IMR-90 (cell line): ENCODE measurements around the gene ARFGAP3. TPM values are rescaled to one million over a fixed set of nuclear protein-coding genes. Genes with fewer than 3 reads are reported as not detected.
A peak's percentile ranks its signal among the peaks of the same experiment; 100 is the strongest.

ENCODE experiments used
- ATAC-seq: fragments of 200-7000 bp; cut with Tn5 transposase; 2 replicates; pipeline ENCODE4 v1.9.1; 2020; ENCODE audit warnings: low read depth, mild to moderate bottlenecking, moderate library complexity
- BruUV-seq: library from RNA; stranded (reverse); fragments of 400-500 nt; replicated peaks from 2 replicates; lab custom pipeline; 2021; lab: Mats Ljungman, UMichigan
- CTCF ChIA-PET: fragments of 300-600 bp; formaldehyde crosslinking; extraction: SDS; loops from one replicate; lab custom pipeline; 2021; ENCODE audit warnings: antibody characterized with exemption; lab: Yijun Ruan, JAX
- POLR2A ChIA-PET: fragments of 300-600 bp; sonication (Branson Sonifier 250); formaldehyde crosslinking; loops from one replicate; lab custom pipeline; 2022; ENCODE audit warnings: antibody characterized with exemption; ENCODE audit not compliant: unreplicated experiment; lab: Charles Lee
- DNase-seq: peaks from one replicate; pipeline ENCODE4 v3.0.0; 2013
- H2AFZ ChIP-seq: replicated peaks from 2 replicates; pipeline ENCODE3; 2013; ENCODE audit warnings: low read length, mild to moderate bottlenecking; ENCODE audit not compliant: poor library complexity
- H2AK5ac ChIP-seq: 2 replicates; pipeline ENCODE4 v1.6.1; 2013; ENCODE audit warnings: low read depth, low read length, inconsistent platforms
- H2AK9ac ChIP-seq: replicated peaks from 2 replicates; pipeline ENCODE3; 2013; ENCODE audit warnings: mild to moderate bottlenecking, low read depth, low read length, moderate library complexity; ENCODE audit not compliant: poor library complexity
- H2BK120ac ChIP-seq: 2 replicates; pipeline ENCODE4 v1.6.1; 2013; ENCODE audit warnings: low read depth, low read length, inconsistent platforms
- H2BK15ac ChIP-seq: 3 replicates; pipeline ENCODE4 v1.6.1; 2013; ENCODE audit warnings: low read depth, low read length, inconsistent platforms
- H2BK20ac ChIP-seq: 2 replicates; pipeline ENCODE4 v1.6.1; 2013; ENCODE audit warnings: low read depth, mild to moderate bottlenecking, inconsistent platforms, low read length, moderate library complexity
- H2BK5ac ChIP-seq: 2 replicates; pipeline ENCODE4 v1.6.1; 2013; ENCODE audit warnings: mild to moderate bottlenecking, low read depth, low read length, inconsistent platforms; ENCODE audit not compliant: poor library complexity, severe bottlenecking
- H3K14ac ChIP-seq: replicated peaks from 2 replicates; pipeline ENCODE4 v1.6.1; 2013; ENCODE audit warnings: low read depth, low read length, inconsistent platforms
- H3K18ac ChIP-seq: 2 replicates; pipeline ENCODE4 v1.6.1; 2013; ENCODE audit warnings: low read depth, low read length, control low read depth
- H3K23ac ChIP-seq: 2 replicates; pipeline ENCODE4 v1.6.1; 2013; ENCODE audit warnings: low read depth, low read length, inconsistent platforms
- H3K27ac ChIP-seq: 2 replicates; pipeline ENCODE4 v1.5.1; 2013; ENCODE audit warnings: mild to moderate bottlenecking, control low read depth, low read length; ENCODE audit not compliant: insufficient read depth
- H3K27me3 ChIP-seq: 2 replicates; pipeline ENCODE4 v1.6.1; 2013; ENCODE audit warnings: low read length; ENCODE audit not compliant: control insufficient read depth, insufficient read depth
- H3K36me3 ChIP-seq: 2 replicates; pipeline ENCODE4 v1.6.1; 2013; ENCODE audit warnings: low read length, mixed read lengths; ENCODE audit not compliant: control insufficient read depth, insufficient read depth
- H3K4ac ChIP-seq: 2 replicates; pipeline ENCODE4 v1.6.1; 2013; ENCODE audit warnings: low read depth, low read length, inconsistent platforms
- H3K4me1 ChIP-seq: 2 replicates; pipeline ENCODE4 v1.6.1; 2013; ENCODE audit warnings: low read length, mixed read lengths; ENCODE audit not compliant: control insufficient read depth, insufficient read depth
- H3K4me2 ChIP-seq: 2 replicates; pipeline ENCODE4 v1.6.1; 2013; ENCODE audit warnings: low read depth, mild to moderate bottlenecking, control low read depth, low read length, moderate library complexity
- H3K4me3 ChIP-seq: 2 replicates; pipeline ENCODE4 v1.5.1; 2013; ENCODE audit warnings: low read depth, mild to moderate bottlenecking, control low read depth, low read length, moderate library complexity; ENCODE audit not compliant: insufficient read depth
- H3K56ac ChIP-seq: 2 replicates; pipeline ENCODE4 v1.6.1; 2013; ENCODE audit warnings: low read length, inconsistent platforms; ENCODE audit not compliant: insufficient read depth; ENCODE audit errors: extremely low read depth
- H3K79me1 ChIP-seq, 2 experiments: 2 replicates each; pipeline ENCODE4 v1.6.1; 2013; ENCODE audit warnings: low read length in 2 of 2, inconsistent platforms in 1 of 2, low read depth in 1 of 2
- H3K9ac ChIP-seq: 2 replicates; pipeline ENCODE4 v1.6.1; 2013; ENCODE audit warnings: low read depth, low read length, control low read depth
- H3K9me1 ChIP-seq: 2 replicates; pipeline ENCODE4 v1.6.1; 2013; ENCODE audit warnings: low read length, inconsistent platforms; ENCODE audit not compliant: insufficient read depth
- H3K9me3 ChIP-seq: 2 replicates; pipeline ENCODE4 v1.6.1; 2013; ENCODE audit warnings: low read length; ENCODE audit not compliant: control insufficient read depth, insufficient read depth
- H4K20me1 ChIP-seq: 2 replicates; pipeline ENCODE4 v1.6.1; 2013; ENCODE audit warnings: low read length, inconsistent platforms; ENCODE audit not compliant: insufficient read depth
- H4K5ac ChIP-seq: 2 replicates; pipeline ENCODE4 v1.6.1; 2013; ENCODE audit warnings: mild to moderate bottlenecking, low read depth, low read length, control low read depth
- H4K8ac ChIP-seq, 2 experiments: 2 replicates each; pipeline ENCODE4 v1.6.1; 2013; ENCODE audit warnings: low read depth in 2 of 2, low read length in 2 of 2, control low read depth in 1 of 2, inconsistent platforms in 1 of 2
- H4K91ac ChIP-seq: 2 replicates; pipeline ENCODE4 v1.6.1; 2013; ENCODE audit warnings: low read depth, low read length, inconsistent platforms; ENCODE audit not compliant: insufficient read depth
- CEBPB ChIP-seq: IDR thresholded peaks from 2 replicates; pipeline ENCODE4 v1.6.1; 2012; ENCODE audit warnings: low read depth, low read length, improper control_type of control experiment
- CHD1 ChIP-seq: IDR thresholded peaks from 2 replicates; pipeline ENCODE4 v1.6.1; 2012; ENCODE audit warnings: low read depth, low read length, improper control_type of control experiment
- CTCF ChIP-seq: conservative IDR thresholded peaks from 2 replicates; pipeline ENCODE4 v1.5.1; 2012; ENCODE audit warnings: mild to moderate bottlenecking, low read depth, low read length, improper control_type of control experiment
- ELK1 ChIP-seq: fragments of 150-350 bp; IDR thresholded peaks from 2 replicates; pipeline ENCODE4 v1.6.1; 2016; ENCODE audit warnings: low read depth, mild to moderate bottlenecking, low read length, moderate library complexity, borderline replicate concordance
- FOS ChIP-seq: fragments of 150-350 bp; IDR thresholded peaks from 2 replicates; pipeline ENCODE4 v1.6.1; 2016; ENCODE audit warnings: low read depth, low read length
- MAFK ChIP-seq: IDR thresholded peaks from 2 replicates; pipeline ENCODE4 v1.6.1; 2012; ENCODE audit warnings: low read depth, low read length, improper control_type of control experiment
- MAZ ChIP-seq: IDR thresholded peaks from 2 replicates; pipeline ENCODE4 v1.6.1; 2012; ENCODE audit warnings: low read depth, mild to moderate bottlenecking, low read length, improper control_type of control experiment, moderate library complexity, borderline replicate concordance
- MXI1 ChIP-seq: IDR thresholded peaks from 2 replicates; pipeline ENCODE4 v1.6.1; 2012; ENCODE audit warnings: low read depth, mild to moderate bottlenecking, low read length, moderate library complexity, borderline replicate concordance
- POLR2A ChIP-seq: IDR thresholded peaks from 2 replicates; pipeline ENCODE4 v1.6.1; 2012; ENCODE audit warnings: mild to moderate bottlenecking, low read depth, low read length
- RAD21 ChIP-seq: IDR thresholded peaks from 2 replicates; pipeline ENCODE4 v1.6.1; 2012; ENCODE audit warnings: low read length, improper control_type of control experiment
- RFX5 ChIP-seq: IDR thresholded peaks from 2 replicates; pipeline ENCODE4 v1.8.0; 2012; ENCODE audit warnings: low read depth, mild to moderate bottlenecking, low read length, moderate library complexity
- USF2 ChIP-seq: fragments of 150-350 bp; IDR thresholded peaks from 2 replicates; pipeline ENCODE4 v1.6.1; 2017; ENCODE audit warnings: mild to moderate bottlenecking, antibody characterized with exemption, low read length, low read depth
- WGBS, 2 experiments: methylation state at CpG; one replicate each; pipeline versions ENCODE4 v1.1.5 to v1.1.7; 2013; ENCODE audit warnings: missing lambda C conversion rate in 2 of 2; ENCODE audit not compliant: insufficient read length in 1 of 2; ENCODE audit errors: extremely low coverage in 2 of 2; 5-methylcytosine and 5-hydroxymethylcytosine counted together
- dilution Hi-C: fragments of 300-500 bp; cut with HindIII; formaldehyde crosslinking; loops from one replicate; pipeline ENCODE4 v1.14.3; 2018; ENCODE audit warnings: low sequenced_read_pairs; ENCODE audit not compliant: unreplicated experiment
- in situ Hi-C: fragments of 300-500 bp; cut with MboI; formaldehyde crosslinking; loops from 3 replicates; pipeline ENCODE4 v1.14.3; 2019; ENCODE audit warnings: low sequenced_read_pairs, inconsistent platforms, mixed read lengths
- intact Hi-C: fragments of 100-400 bp; cut with micrococcal nuclease; formaldehyde crosslinking; loops from 2 replicates; pipeline ENCODE4 v1.10.0; 2022
- polyA plus RNA-seq, 3 experiments: library from polyadenylated mRNA; depleted of rRNA; stranded (reverse); fragments of >200 nt; gene quantifications; 2 replicates each; pipeline ENCODE4 v1.2.3, GENCODE V29; 2012; ENCODE audit warnings: low replicate concordance in 1 of 3
- total RNA-seq: library from RNA; depleted of rRNA; stranded (reverse); fragments of >200 nt; gene quantifications from 2 replicates; pipeline ENCODE4 v1.2.3, GENCODE V29; 2012

Gene ARFGAP3
- total and polyA plus RNA-seq, 2 of the 4 experiments (the other 2 are of a cell fraction) = 50.0 to 70.1 TPM

- H2AFZ ChIP-seq = no peak overlapping the region
- no peak overlapping the region for H3K4ac ChIP-seq
- H4K8ac ChIP-seq = no peak overlapping the region
- intact Hi-C loops (no loop called here), dilution Hi-C loops (no loop called here), in situ Hi-C loops (no loop called here)
- ATAC-seq (no peak), DNase-seq (no peak)
- TF ChIP-seq MXI1 (no peak), MAZ (no peak), CHD1 (no peak), USF2 (no peak), ELK1 (no peak), RAD21 (no peak), RFX5 (no peak), CTCF (no peak), CEBPB (no peak), FOS (no peak), POLR2A (no peak), MAFK (no peak)
- no peak overlapping the region for H3K18ac ChIP-seq
- BruUV-seq = no TSS peak
- no peak overlapping the region for H2BK5ac ChIP-seq
- ChIA-PET CTCF (no interaction called here), POLR2A (no interaction called here)
- peaks cover 60% of the 10 kb centered on the region for H3K36me3 ChIP-seq
- H4K5ac ChIP-seq = no peak overlapping the region
- WGBS, 2 experiments = no CpG with 5 or more reads among the region's 7 CpGs
- no peak overlapping the region for H3K14ac ChIP-seq
- no peaks in the 10 kb centered on the region; the same call in 1 of the 2 replicates for H4K20me1 ChIP-seq
- H3K27me3 ChIP-seq = no peaks in the 10 kb centered on the region
- H3K79me1 ChIP-seq = peaks cover 19 to 35% of the 10 kb centered on the region in 2 experiments
- peaks cover 5% of the 10 kb centered on the region for H3K9me1 ChIP-seq
- no peak overlapping the region for H3K23ac ChIP-seq
- no peak overlapping the region for H2AK5ac ChIP-seq
- no peaks in the 10 kb centered on the region for H3K4me1 ChIP-seq
- no peaks in the 10 kb centered on the region for H3K9me3 ChIP-seq
- H2BK15ac ChIP-seq = no peak overlapping the region
- H2BK20ac ChIP-seq = no peak overlapping the region
- H2BK120ac ChIP-seq = no peak overlapping the region
- no peak overlapping the region for H3K56ac ChIP-seq
- no peak overlapping the region for H3K9ac ChIP-seq
- H4K91ac ChIP-seq = no peak overlapping the region
- peak overlapping the region; percentile 25 for H2AK9ac ChIP-seq
- H3K4me2 ChIP-seq = no peak overlapping the region
- H3K4me3 ChIP-seq = no peak overlapping the region
- no peak overlapping the region for H3K27ac ChIP-seq
Observed at GRCh38 chr22:42887120-42887519, 30.0 kb upstream of the ARFGAP3 start.
